SK-MEL-5 (cell line): Measurements from ENCODE around the gene PROZ. TPM values are rescaled to one million over a fixed set of nuclear protein-coding genes. Genes with fewer than 3 reads are reported as not detected.
"Not testable (repeated sequence)": the region's sequence is repeated elsewhere in the genome, so short reads cannot be mapped to it uniquely, and the experiment has no call there.

Experiments used
- DNase-seq: peaks from one replicate; pipeline ENCODE4 v3.0.0-alpha.2; 2016; ENCODE audit warnings: low read depth, low spot score
- in situ Hi-C: cut with HindIII; loops from 2 replicates; pipeline ENCODE4 v1.10.0; 2016; ENCODE audit warnings: low sequenced_read_pairs, high pct_unique_total_duplicates, low pct_unique_long_range_greater_than_20kb
- polyA plus RNA-seq, 2 experiments: library from polyadenylated mRNA; depleted of rRNA; stranded (reverse); fragments of >200 nt; gene quantifications; 2 replicates each; pipeline ENCODE4 v1.2.3, GENCODE V29; 2015
- total RNA-seq: library from RNA; depleted of rRNA; stranded (reverse); fragments of >200 nt; shearing (Covaris generic); gene quantifications from 2 replicates; pipeline ENCODE4 v1.2.3, GENCODE V29; 2014; rRNA removed

PROZ gene
- total RNA-seq, result not detected in 2 replicates
- polyA plus RNA-seq (2015; cell fraction: cytosol; rRNA removed), result not detected in 2 replicates
- not detected in 2 replicates for polyA plus RNA-seq (2015; cell fraction: nucleus; rRNA removed)

DNA sequence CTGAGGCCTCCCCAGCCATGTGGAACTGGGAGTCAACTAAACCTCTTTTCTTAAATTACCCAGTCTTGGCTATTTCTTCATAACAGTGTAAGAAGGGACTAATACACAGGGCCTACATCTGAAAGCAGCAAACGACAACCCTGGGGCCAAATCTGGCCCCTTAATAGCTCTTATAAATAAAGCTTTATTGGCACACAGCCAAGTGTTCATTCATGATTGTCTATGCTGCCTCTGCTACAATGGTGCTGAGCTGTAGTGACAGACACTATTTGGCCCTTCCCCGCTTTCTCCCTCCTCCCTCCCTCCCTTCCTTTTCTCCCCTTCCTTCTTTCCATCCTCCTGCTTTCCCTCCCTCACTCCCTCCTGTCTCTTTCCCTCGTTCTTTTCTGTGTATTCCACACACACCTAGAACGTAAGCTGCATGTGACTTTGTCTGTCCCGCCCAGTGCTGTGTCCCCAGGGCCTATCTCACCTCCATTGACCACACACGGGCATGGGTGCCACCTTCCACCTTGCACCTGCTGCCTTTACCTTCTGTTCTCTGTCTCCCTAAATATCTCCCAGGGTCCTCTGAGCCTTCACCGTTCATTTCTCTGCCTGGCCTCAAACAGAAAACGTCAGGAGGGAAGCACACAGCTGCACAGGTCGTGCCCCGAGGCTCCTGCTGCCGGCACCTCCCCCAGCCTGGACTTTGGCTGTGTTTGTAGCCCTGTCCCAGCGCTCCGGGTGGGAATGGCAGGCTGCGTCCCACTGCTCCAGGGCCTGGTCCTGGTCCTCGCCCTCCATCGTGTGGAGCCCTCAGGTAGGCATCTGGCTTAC, at the start of gene PROZ:
Gene PROZ, plus strand, starts transcription at position 720 of the 819 bp plus-strand sequence. Its CDS starts 13 bp downstream, at position 733.
- no peak for DNase-seq
- in situ Hi-C loops, result no loop called here

DNA sequence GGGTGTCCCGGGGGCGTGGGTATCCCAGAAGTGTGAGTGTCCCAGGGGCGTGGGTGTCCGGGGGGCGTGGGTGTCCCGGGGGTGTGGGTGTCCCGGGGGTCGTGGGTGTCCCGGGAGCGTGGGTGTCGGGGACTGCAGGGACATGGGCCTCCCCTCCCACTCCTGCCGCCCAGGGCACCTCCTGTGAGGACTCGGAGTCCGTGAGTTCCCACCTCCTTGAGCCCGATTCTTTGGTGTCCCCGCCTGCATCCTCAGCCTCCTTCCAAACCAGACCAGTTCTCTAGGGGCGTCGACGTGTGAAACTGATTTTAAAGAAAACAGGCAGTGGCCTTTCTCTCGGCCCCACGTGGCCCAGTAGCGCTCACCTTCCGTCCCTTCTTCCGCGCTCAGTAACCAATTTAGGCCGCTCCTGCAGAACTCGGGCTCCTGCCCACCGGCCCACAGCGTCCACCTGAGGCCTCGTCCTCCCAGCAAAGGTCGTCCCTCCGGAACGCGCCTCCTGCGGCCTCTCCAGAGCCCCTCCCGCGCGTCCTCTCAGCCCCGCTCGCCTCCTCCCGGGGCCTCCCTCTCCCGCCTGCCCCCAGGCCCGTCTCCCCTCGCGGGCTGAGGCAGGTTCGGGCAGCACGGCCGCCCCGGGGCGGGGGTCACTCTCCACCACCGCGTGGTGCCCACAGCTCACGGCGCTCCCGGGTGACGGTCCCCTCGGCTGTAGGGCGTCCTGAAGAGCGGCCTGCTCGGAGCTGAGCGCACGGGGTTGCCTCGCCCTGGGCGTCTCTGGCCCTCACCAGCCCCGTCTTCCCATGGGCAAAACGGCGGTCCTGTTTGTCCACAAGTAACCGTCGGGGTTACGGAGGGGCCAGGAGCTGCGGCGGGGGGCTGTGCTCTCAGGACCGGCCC, 49.0 kb upstream of the PROZ start:
- in situ Hi-C loops, result no loop called here
- no peak for DNase-seq

DNA sequence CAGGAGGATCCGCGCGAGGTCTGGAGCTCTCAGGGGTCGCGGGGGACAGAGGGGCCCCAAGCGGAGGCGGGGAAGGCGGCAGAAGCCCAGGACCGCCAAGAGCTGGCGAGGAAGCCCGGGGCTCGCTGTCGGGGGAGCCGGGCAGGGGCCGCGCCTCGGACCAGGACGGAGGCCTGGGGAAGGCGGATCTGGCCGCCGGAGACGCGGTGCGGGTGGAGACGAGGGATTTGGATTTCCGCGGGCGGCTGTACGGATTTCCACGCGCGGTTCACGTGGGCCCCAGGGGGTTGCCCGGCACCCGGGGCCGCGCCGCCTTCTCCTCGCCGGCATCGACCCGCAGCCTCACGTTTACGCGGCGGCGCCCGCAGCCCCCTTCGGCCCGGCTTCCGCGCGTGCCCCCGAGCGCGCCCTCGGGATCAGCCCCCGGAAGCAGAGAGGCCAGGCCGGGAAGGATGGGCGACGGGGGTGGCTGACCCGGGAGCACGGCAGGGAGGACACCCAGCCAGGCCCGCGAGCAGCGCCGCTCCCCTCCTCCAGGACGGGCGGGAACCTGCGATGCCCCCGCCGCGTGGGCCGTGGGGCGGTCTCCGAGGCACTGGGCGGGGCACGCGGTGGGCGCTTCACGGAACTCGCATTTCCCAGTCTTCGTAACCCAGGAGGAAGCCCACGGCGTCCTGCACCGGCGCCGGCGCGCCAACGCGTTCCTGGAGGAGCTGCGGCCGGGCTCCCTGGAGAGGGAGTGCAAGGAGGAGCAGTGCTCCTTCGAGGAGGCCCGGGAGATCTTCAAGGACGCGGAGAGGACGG, 48.2 kb upstream of the PROZ start:
- in situ Hi-C loops, result no loop called here
- no peak for DNase-seq

DNA sequence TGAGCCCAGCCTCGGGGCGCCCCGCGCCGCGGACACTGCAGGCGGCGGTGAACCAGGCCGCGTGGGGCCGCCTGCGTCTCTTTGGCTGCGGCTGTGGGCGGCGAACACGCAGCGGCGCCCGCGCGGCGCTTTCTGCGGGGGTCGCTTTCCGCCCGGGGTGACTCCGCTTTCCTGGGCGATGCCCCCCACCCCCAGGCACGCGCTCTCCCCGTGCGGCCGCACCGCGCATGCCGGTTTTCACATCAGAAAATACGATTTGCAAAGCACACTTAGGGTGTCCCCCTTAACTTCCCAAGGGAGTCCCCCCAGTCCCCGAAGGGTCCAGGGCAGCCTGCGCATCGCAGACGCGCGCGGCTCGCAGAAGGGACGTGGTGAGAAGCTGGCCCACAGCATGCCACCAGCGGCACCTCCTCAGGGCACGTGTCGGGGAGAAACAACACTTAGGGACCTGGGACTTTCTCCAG, 47.6 kb upstream of the PROZ start:
- no peak for DNase-seq
- in situ Hi-C loops, result no loop called here

DNA sequence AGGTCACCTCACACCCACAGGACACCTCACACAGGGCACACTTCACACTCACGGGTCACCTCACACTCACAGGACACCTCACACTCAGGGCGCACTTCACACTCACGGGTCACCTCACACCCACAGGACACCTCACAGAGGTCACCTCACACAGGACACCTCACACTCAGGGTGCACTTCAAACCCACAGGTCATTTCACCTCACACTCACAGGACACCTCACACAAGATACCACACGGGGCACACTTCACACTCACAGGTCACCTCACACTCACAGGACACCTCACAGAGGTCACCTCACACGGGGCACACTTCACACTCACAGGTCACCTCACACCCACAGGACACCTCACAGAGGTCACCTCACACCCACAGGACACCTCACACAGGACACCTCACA, 46.6 kb upstream of the PROZ start:
- in situ Hi-C loops, DNase-seq: not testable (repeated sequence)

DNA sequence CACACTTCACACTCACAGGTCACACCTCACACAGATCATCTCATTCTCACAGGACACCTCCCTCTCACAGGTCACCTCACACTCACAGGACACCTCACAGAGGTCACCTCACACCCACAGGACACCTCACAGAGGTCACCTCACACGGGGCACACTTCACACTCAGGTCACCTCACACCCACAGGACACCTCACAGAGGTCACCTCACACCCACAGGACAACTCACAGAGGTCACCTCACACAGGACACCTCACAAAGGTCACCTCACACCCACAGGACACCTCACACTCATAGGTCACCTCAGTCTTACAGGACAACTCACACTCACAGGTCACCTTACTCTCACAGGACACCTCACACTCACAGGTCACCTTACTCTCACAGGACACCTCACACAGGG, 46.0 kb upstream of the PROZ start:
- DNase-seq, in situ Hi-C loops: not testable (repeated sequence)

- in situ Hi-C loops, result no loop called here
- DNase-seq, result no peak
These were observed 45.3 kb upstream of the PROZ start for GRCh38 chr13:113112893-113113845.

DNA sequence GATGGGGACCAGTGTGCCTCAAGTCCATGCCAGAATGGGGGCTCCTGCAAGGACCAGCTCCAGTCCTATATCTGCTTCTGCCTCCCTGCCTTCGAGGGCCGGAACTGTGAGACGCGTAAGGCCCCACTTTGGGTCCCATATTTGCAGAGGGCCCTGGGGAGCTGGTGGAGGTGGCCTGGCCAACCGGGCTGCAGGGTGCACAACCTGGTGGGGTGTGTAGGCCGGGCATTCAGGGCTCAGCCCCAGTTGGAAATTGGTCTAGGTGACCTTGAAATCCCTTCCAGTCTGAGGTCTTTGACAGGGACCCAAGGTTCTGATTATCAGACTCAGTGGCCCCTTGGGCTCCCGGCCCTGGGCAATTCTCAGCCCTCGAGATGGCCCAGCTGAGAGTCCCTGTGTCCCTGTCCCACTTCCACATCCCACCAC, 44.6 kb upstream of the PROZ start:
- no peak for DNase-seq
- in situ Hi-C loops, result no loop called here

DNA sequence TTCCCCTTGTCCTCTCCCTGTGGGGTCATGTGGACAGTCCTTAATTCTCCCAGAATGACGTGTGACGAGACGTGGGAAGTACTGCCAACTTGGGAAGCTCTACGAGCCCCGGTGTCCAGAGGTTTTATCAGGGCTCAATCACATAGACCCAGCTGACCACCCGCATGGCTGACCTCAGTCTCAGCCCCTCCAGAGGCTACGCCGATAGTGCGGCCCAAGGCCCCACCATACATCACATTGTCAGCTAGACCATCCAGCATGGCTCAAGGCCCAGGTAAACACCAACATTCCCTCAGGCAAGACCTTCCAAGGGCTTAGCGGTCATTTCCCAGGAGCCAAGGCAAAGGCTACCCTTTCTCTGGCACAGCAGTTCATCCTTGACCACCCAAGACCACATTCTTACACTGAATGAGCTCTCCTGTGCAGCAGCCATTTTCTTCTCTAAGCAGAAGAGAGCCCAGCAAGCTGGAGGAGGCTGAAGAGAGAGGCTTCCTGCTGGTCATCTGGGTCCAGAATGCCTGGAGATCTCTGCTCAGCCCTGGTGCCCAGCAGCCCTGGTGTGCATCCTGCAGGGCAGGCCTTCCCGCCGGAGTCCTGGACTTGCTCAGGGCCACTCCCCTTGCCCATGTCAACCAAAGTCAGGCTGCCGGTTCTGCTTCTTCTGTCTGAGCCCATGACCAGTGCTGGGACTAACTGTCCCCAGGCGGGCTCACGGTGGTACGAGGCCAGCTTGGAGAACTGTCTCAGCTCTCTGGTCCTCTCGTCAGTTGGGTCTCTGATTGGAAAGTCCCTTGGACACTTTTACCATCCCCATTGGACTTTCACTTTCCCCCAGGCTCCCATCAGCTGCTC, 43.7 kb upstream of the PROZ start:
- DNase-seq, result no peak

DNA sequence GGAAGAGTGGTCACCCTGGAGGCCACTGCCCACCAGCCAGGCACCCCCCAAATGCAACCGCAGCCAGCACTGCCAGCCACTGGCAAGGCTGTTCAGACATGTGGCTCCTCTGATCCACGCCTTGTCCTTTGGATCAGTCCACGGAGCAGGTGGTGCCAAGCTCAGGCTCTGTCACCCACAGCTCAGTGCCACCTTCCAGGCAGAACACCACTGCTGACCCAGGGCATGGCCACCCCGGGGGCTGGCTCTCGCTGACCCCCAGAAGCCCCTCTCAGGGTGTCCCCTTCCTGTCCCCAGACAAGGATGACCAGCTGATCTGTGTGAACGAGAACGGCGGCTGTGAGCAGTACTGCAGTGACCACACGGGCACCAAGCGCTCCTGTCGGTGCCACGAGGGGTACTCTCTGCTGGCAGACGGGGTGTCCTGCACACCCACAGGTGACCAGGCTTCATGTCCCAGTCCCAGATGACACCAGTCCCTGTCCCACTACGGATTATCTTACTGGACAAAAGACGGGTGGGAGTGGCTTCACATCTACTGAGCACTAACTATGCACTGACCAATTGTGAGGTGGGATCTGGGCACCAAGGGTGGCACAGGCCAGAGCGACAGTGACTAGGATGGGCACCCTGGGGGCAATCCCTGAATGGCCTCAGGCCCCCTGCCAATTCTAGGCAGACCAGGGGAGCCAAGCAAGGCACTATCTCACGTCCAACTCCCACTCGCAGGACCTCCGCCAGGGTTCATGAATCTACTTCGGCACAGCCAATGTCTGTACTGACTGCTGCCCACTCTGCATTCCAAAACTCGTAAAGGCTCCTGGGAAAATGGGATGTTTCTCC, 42.9 kb upstream of the PROZ start:
- in situ Hi-C loops, result no loop called here
- DNase-seq, result no peak

More for the DNA sequence above, 43.7 kb upstream of the PROZ start:
- in situ Hi-C loops, result no loop called here

GRCh38 chr13:113116206-113116800, 42.1 kb upstream of the PROZ start:
- in situ Hi-C loops, result no loop called here

GRCh38 chr13:113116871-113117271, 41.6 kb upstream of the PROZ start:
- in situ Hi-C loops, result no loop called here
- DNase-seq, result no peak

More at GRCh38 chr13:113116206-113116800, 42.1 kb upstream of the PROZ start:
- DNase-seq, result no peak

GRCh38 chr13:113117335-113117872, 41.0 kb upstream of the PROZ start:
- DNase-seq, result no peak
- in situ Hi-C loops, result no loop called here

DNA sequence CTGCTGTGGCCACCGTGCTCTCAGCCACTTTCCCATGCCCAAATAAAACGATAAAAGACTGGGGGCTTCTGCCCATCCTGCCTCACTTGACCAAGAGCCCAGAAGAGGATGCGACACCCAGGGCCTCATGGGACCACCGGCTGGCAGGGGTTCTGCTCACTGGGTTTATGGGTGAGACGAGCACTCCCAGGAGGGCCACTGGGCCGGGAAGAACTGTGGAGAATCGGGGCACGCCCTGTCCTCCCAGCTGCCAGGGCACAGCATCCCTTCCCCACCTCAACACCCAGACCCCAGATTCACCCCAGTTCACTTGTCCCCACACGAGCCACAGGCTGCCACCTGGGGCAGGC, 40.6 kb upstream of the PROZ start:
- DNase-seq, result no peak
- in situ Hi-C loops, result no loop called here
